OCI-M2 (cell line): ENCODE measurements around the gene MARK4.
"Not testable (repeated sequence)": the region's sequence is repeated elsewhere in the genome, so short reads cannot be mapped to it uniquely, and the experiment has no call there.

Source experiments
- DNase-seq: peaks from one replicate; lab custom pipeline; 2025; ENCODE audit not compliant: unreplicated experiment; lab: John Stamatoyannopoulos, UW

MARK4 gene

DNA sequence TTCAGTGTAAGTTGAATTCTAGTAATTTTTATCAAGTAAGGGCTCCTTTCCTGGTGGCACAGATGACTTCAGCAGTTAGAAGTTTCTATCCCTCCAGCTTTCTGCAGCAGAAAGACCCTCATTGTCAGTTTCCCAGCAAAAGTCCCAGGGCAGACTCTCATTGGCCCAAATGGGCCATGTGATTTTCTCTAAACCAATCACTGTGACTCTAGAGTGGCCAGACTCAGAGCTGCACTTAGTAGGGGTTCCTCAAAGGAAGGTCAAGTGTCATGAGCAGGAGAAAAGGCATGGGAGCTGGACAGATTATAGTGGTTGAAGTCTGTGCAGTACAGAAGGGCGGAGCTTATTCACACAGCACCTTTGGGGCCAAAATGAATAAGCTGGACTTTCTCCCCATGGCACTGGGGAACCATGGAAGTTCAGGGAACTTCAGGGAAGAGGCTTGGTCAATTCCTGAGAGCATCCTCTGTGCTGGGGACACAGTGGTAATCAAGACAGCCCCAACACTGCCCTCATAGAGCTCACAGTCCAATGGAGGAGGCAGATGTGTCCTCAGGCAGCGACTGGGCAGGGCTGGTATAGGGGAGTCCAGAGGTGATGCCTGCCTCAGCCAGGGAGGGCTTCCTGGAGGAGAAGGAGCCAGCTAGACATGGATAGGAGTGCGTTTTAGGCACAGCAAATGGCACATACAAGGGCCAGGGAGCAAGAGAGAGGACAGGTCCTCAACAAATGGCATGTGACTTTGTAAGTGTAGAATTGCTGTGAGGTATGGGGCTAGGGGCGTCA lies 53.3 kb downstream of the MARK4 start:
- no peak for DNase-seq

DNA sequence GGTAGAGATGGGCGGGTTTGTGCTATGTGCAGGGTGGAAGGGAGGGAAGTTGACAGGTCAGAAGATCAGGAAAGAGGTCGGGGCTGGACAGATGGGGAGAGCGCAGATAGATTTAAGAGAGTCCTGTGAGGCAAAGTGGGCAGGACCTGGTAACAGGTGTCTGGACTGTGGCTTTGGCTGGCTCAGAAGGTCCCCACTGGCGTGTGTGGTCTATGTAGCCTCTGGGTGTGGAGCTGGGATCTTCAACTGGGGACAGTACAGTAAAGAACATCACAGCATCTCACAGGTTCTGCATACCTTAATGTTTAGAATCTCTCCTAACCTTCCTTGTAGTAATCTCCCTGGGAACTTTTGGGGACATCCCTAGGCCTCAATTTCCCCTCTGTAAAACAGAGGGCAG lies 53.9 kb downstream of the MARK4 start:
- no peak for DNase-seq

DNA sequence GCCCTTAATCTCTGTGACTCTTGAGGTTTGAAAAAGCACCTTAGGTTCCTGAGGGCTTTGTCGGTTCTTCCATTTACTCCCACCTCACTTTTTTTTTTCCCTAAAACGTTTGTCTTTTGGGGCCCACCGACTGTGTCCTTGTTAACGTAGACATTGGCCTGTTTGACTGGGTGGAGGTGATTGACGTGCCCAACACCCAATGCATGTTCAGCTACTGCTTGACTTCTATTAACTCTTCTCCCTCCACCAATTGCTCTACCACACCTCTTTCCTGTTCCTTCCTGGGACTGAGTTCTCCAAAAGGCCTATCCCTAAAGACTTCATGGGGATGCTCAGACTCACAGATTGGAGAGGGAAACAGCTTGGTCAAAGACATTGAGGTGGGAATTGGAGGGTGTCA lies 54.4 kb downstream of the MARK4 start:
- DNase-seq: no peak

DNA sequence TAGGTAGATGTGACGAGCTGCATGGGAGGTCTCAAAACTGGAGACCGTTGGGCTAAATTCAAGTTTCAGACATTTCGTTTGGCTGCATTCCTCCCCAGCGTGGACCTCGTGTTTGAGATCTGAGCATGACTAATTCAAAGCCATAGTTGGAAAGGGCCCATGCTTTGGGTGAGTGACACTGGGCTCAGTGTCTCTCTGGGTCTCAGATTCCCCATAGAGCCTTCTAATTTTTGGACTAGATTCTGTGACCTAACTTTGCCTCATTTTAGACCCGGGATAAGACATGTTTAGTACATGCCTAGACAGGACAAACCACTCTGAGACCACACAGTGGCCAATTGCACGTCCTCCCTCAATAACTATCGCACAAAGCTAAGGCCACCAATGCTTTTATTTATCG lies 55.0 kb downstream of the MARK4 start:
- DNase-seq: no peak

DNA sequence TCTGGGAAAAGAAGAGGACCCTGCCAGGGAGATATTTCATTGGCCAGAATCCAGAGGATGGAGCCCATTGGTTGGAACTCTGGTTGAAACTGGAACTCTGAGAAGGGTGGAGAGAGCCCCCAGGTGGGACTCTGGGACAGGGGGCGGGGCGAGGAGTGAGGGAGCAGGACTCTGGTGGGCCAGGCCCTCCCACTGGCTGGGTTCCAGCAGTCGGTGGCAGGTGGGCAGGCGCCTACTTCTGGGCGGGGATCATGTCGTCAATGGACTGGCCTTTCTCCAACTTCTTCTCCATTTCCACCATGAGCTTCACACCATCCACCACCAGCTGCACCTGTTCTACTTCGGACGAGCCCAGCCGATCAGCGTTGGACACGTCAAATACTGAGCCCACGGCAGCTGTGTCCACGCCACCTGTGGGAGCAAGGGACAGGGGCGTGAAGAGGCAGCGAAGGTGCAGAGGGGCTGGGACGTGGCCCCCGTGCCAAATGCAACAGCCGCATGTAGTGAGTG lies 55.5 kb downstream of the MARK4 start:
- DNase-seq: no peak

DNA sequence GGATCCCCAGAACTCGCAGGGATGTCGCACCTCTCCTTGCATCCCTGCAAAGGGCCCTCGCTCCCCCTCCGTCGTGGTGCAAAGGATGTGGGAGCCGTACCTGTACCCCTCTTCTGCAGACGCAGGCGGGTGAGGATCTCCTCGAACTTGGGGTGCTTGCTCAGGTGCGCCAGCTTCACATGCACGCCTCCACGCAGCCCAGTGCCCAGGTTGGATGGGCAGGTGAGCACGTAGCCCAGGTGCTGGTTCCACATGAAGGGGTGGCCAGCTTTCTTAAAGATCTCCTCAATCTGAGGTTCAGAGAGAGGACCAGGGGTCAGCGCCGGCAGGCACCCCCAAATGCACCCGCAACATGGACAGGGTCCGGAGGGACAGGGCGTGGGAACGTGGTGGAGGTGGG lies 56.3 kb downstream of the MARK4 start:
- DNase-seq: no peak

DNA sequence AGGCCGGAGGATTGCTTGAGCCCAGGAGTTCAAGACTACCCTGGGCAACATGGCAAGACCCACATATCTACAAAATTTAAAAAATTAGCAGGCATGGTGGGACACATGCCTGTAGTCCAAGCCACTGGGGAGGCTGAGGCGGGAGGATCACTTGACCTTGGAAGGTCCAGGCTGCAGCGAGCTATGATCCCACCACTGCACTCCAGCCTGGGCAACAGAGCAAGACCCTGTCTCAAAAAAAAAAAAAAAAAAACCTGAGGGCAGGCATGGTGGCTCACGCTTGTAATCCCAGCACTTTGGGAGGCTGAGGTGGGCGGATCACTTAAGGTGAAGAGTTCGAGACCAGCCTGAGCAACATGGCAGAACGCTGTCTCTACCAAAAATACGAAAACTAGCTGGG lies 58.3 kb downstream of the MARK4 start:
- DNase-seq: not testable (repeated sequence)

DNA sequence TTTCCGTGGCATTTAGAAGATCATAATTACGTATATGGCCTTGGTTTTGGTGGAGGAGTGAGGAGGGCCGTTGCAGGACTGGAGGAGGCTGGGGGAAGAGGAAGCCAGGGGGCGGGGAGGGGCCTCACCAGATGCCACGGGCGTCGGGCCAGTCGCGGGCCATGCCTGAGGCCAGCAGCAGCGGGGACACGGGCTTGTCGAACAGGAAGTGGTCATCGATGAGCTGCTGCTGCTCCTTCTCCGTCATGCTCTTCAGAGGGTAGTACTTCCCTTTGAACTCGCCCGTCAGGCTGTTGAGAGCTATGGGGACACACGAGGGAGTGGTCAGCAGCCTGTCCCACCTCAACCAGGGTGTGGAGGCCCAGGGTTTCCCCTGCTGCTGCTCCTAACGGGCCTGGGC lies 60.5 kb downstream of the MARK4 start:
- no peak for DNase-seq

DNA sequence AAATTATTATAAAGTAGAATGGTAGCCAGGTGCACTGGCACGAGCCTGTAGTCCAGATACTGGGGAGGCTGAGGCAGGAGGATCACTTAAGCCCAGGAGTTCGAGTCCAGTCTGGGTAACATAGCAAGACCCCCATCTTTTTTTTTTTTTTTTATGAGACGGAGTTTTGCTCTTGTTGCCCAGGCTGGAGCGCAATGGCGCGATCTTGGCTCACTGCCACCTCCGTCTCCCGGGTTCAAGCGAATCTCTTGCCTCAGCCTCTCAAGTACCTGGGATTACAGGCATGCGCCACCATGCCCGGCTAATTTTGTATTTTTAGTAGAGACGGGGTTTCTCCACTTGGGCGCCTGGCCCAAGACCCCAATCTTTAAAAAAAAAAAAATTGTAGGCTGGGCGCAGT lies 61.2 kb downstream of the MARK4 start:
- DNase-seq: not testable (repeated sequence)

DNA sequence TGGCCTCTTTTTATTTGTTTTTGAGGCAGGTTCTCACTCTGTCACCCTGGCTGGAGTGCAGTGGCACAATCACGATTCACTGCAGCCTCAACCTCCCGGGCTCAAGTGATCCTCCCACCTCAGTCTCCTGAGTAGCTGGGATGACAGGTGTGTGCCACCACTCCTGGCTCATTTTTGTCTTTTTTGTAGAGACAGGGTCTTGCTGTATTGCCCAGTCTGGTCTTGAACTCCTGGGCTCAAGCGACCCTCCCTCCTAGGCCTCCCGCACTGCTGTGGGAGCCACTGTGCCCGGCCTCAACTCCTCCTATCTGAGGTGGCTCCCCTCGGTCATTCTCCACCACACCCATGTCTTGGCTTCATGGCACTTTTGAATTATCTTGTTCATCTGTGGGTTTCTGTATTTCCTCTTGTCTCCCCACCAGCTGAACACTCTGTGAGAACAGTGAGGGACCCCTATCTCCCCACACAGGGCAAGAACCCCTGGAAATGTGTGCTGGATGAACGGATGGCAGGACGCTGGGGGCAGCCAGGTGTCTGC lies 63.7 kb downstream of the MARK4 start:
- no peak for DNase-seq

DNA sequence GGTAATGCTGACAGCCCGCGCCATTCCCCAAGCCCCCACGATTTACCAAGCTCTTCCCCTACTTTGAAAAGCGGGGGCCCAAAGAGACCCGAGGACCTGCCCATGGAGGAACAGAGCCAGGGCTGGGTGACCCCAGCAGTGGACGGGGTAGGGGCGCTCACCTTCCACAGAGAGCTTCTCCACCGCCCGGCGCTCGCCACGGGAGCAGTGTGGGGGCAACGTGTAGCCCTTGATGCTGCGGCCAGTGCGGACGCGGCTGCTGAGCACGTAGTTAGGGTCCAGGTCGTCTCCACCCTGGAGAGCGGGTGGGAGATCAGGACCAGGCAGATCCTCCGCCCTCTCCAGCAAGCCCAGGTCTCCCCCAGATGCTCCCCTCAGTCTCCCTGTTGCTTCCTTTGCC lies 64.2 kb downstream of the MARK4 start:
- no peak for DNase-seq

DNA sequence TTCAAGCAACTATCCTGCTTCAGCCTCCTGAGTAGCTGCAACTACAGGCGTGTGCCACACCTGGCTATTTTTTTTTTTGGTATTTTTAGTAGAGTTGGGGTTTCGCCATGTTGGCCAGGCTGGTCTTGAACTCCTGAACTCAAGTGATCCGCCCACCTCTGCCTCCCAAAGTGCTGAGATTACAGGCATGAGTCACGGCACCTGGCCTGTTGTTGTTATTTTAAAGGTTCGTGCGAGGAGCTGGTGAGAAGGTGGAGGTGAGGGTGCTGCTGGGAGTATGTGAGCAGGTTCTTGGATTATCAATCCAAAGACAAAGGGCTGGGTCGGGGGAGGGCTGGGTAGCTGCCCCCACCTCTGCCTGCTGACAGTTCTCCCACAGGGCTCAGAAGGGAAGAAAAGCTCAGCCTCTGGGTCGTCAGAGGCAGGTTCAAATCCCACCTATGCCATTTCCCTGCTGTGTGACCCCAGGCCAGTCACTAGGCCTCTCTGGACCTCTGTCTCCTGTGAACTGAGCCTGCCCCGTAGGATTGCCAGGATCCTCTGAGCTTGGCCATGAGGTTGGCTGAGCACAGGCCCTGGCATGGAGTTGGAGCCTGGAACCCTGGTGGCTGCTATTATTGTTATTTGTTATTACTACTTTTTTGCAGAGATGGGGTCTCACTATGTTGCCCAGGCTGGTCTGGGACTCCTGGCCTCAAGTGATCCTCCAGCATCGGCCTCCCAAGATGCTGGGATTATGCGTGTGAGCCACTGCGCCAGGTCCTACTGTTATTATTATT lies 70.1 kb downstream of the MARK4 start:
- DNase-seq: no peak

DNA sequence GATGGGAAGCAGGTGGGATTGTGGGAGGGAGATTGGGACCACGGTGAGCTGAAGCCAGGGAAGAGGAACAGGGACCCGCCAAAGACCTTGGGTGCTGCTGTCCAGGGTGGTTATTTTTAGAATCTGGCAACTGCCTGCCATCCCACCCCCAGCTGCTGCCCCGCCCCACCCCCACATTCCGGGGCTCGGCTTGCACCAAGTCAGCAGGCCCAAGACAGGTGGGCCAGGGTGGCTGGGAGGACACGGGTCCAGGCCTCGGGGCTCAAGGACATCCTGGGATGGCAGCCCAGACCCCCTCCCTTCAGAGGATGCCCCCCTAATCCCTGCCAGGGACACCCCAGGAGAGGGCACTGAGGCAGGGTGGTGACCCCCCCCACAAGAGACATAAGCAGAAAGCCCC lies 70.8 kb downstream of the MARK4 start:
- no peak for DNase-seq

DNA sequence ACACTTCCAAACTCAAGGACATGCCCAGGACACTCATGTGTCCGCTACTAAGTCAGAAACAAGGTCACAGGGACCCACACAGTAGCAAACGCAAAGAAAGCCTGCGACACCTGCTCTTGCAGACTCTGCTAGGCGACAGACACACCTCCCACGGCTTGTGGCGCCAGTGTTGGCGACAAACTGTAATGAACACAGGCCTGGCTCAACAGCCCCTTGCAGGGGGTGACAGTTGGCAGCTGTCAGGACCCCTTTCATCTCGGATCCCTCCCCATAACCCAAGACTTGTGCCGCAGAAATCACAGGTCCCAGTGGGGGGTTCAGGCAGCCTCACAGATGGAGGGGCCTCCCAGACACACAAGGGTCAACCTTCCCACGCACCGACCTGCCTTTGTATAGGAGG lies 71.2 kb downstream of the MARK4 start:
- DNase-seq: no peak

DNA sequence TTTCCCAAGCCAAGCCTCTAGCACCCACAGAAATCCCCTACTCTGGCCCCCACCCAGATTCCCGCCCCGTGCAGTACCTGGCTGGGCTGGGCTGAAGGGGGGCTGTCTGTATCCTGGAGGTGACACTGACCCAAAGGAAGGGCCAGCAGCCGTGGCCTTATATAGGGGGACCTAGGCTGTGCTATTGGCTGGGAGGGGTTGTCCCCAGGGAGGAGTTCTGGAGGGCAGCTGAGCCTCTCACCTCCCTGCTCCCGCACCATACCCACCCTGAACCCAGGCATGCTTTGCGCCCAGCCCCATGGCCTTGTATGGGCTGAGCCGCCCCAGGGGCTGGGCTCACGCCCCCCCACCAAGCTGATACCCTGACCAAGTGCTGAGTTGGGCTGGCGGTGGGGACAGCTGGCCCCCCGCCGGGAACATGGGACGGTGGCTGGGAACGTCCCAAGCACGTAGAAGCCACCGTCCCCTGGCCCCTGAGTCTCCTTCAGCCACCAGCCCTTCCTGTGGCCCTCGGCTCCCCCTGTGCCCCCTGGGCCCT lies 71.7 kb downstream of the MARK4 start, which contains the start of gene CKM:
TSS of gene CKM (minus strand) at position 132 of the 538 bp plus-strand sequence. CDS start 3,162 bp downstream, outside the sequence.
- no peak for DNase-seq

DNA sequence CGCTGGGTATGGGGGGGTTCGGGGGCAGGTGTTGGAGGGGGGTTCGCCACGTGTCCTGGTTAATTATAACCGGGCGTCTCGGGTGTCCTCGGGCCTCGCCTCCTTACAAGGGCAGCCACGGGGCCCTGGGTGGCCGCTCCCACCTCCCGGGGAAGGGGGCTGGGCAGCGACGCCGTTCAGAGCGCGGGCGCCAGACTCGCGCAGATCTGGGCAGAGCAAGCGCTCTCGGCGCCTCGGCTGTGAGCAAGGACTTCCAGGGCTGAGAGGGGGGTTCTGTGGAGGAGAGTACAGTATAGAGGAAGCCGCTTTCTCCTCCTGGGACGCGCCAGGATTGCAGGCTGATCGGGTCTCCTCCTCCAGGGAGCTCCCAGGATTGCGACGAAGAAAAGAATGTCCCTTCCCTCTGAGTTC lies 72.6 kb downstream of the MARK4 start:
- no peak for DNase-seq

DNA sequence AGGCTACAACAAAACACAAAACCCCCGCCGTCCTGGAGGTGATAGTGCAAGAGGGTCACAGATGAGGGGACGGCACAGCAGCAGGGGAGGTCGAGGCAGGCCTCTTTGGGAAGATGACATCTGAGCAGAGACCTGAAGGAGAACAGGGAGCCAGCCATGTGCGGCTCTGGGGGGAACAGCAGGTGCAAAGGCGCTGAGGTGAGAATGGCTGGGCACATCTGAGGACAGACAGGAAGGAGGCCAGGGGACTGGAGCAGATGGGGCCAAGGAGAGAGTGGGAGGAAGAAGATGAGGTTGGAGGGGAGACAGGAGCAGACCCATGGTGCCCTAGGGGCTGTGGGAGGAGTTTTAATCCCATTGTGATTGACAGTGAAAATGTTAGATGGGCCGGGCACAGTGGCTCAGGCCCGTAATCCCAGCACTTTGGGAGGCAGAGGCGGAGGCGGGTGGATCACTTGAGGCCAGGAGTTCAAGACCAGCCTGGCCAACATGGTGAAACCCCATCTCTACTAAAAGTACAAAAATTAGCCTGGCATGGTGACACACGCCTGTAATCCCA lies 73.4 kb downstream of the MARK4 start:
- DNase-seq: no peak

DNA sequence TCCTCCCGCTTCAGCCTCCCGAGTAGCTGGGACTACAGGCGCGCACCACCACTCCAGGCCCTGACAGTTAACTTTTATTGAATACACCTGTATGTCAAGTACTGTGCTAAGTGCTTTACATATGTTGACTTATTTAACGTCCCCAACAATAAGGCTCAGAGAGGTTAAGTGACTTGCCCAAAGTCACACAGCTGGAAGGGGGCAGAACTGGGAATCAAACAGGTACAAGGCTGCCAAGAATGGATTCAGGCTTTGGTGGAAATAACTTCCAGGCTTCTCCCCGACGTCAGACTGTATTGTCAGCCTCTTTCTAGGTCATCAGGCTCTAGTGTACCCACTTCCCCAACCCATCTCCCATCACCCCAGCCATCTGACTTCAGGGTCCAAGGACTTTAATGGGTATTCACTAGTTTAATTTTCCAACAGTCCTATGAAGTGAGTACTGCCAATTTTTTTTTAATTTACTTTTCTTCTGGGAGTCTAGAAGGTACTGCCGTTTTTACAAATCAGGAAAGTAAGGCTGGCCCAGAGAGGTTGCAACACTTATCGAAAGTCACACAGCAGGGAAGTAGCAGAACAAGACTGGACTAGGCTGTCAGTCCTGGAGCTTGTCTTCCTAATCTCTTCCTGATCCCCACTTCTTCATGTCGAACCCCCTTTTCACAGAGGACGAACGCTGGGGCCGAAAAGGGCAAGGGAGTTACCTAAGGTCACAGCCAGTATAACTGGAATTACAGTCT lies 76.5 kb downstream of the MARK4 start:
- DNase-seq: no peak

DNA sequence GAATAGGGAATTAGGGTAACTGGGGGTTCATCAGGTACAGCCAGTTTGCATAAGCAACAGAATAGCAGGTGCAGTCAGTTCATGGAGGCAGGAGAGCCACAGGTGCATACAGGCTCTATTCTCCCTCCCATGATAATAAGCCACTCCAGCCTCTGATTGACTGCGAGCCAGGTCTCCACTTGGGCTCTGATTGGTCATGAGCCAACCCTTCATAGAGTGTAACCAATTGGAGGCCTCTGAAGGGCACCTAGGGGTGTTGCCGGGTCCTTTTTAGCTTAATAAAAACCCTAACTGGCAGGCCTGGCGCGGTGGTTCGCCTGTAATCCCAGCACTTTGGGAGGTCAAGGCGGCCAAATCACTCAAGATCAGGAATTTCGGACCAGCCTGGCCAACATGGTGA lies 80.3 kb downstream of the MARK4 start:
- DNase-seq: no peak

DNA sequence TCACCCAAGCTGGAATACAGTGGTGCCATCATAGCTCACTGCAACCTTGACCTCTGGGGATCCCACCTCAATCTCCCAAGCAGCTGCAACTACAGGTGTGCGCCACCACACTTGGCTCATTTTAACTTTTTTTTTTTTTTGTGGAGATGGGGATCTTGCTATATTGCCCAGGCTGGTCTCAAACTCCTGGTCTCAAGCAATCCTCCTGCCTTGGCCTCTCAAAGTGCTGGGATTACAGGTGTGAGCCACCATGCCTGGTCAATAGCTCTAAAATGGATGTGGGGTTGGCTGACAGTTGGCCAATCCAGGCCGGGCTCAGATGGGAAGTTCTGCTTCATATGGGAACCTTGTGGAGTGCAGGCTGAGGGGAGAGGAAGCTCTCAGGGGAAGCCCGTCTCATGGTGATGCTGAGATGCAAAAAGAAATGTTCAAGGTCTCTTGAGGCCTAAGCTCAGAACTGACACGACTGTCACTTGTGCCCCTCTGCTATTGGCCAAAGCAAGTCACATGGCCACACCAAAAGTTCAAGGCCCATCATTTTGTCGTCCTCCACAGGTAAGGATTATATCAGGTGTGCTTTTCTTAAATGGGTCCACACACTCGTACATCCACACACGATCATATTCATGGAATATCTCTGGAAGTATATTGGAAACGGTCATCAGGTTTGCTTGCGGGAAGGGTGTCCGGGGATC lies 82.7 kb downstream of the MARK4 start:
- DNase-seq: no peak
